WI38 (cell line): ENCODE results near the gene RBMS2.

ENCODE experiments used
- H3K4me3 ChIP-seq: 2 replicates; pipeline ENCODE4 v1.5.1; 2011; ENCODE audit warnings: low read depth, mild to moderate bottlenecking, control low read depth, low read length
- CTCF ChIP-seq: IDR thresholded peaks from 2 replicates; pipeline ENCODE4 v1.5.1; 2012; ENCODE audit warnings: low read depth, mild to moderate bottlenecking, control low read depth, low read length

The RBMS2 gene

GRCh38 chr12:56604355-56604754 lies 82.7 kb downstream of the RBMS2 start:
- no peak for TF ChIP-seq CTCF
- H3K4me3 ChIP-seq, result no peak overlapping the region

GRCh38 chr12:56614627-56615026 lies 93.0 kb downstream of the RBMS2 start:
- H3K4me3 ChIP-seq, result no peak overlapping the region
- TF ChIP-seq CTCF, result no peak

GRCh38 chr12:56616244-56616643 lies 94.6 kb downstream of the RBMS2 start:
- H3K4me3 ChIP-seq, result no peak overlapping the region
- no peak for TF ChIP-seq CTCF

DNA sequence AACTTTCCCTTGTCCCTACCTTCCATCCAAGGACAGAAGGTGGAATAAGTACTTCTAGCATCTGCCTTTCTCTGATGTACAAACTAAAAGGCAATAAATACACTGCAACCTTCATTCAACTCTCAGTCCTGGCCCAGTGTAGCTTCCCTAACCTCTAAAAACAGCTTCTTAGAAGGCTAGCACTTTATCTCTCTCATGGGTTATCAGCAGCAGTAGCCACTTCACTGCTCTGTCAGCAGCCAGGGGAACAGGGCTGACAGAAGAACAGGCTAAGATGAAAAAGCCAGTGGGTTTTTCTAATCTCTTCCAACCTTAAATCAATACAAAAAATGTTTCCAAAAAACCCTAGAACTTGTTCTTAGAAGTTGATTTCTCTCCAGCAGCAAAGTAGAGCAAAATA lies 95.3 kb downstream of the RBMS2 start:
- TF ChIP-seq CTCF, result no peak
- no peak overlapping the region for H3K4me3 ChIP-seq

GRCh38 chr12:56622535-56622934 lies 100.9 kb downstream of the RBMS2 start:
- no peak overlapping the region for H3K4me3 ChIP-seq
- TF ChIP-seq CTCF, result no peak

- TF ChIP-seq CTCF, result no peak
- no peak overlapping the region for H3K4me3 ChIP-seq
Observed at GRCh38 chr12:56626701-56627100, 105.1 kb downstream of the RBMS2 start.

DNA sequence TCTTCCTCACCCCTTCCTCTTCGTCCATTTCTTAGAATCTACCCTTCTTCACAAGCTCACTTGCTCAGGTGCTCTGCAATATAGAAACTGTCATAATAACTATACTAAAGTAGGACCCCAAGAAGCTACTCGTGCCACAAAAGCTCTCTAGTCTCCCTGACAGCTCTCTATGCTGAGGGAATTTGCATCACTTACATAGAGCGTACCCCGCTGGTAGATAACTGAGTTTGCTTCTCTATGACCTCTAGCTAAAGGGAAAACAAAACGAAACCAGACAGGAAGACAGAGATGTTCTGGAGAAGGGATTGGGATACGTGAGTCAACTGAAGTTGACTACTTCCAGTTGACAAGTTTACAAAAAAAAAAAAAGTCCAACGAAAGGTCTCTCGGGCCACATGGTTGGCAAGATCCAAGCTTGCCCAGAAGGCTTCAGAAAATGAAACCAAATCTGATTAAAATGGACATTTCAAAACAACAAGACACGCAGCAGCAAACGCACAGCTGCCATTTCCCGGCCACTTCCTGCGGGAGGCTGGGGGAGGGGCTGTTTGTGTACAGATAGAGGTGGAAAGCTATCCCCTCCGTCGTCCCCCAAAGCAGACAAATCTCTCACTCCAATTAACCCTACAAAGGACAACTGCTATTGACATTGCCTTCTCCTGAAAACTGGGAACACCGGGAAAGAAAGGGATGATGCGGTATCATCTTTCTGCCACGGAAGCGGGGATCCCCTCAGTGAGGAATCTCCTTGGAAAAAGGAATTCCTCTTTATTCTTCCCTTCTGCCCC lies 107.2 kb downstream of the RBMS2 start:
- no peak for TF ChIP-seq CTCF
- peak overlapping the region; percentile 98 for H3K4me3 ChIP-seq
